ENCODE results near the gene KIRREL3. TPM values are rescaled to one million over a fixed set of nuclear protein-coding genes. Genes with fewer than 3 reads are reported as not detected.

Gene KIRREL3
- not detected in 2 replicates for total RNA-seq

GRCh38 chr11:127000291-127000968 is at the start of gene KIRREL3:
KIRREL3 (minus strand) TSS chr11:127000770.
- intact Hi-C loops (cut with micrococcal nuclease): no loop called here

GRCh38 chr11:127050186-127050585 is 49.6 kb upstream of the KIRREL3 start:
- intact Hi-C loops (cut with micrococcal nuclease): no loop called here

- intact Hi-C loops (cut with micrococcal nuclease): no loop called here
Observed at GRCh38 chr11:127049486-127049885, 48.9 kb upstream of the KIRREL3 start.

GRCh38 chr11:127044535-127044934 is 44.0 kb upstream of the KIRREL3 start:
- intact Hi-C loops (cut with micrococcal nuclease): no loop called here

- intact Hi-C loops (cut with micrococcal nuclease): no loop called here
Observed at GRCh38 chr11:127042445-127042844, 41.9 kb upstream of the KIRREL3 start.

GRCh38 chr11:127039591-127039990 is 39.0 kb upstream of the KIRREL3 start:
- intact Hi-C loops (cut with micrococcal nuclease): no loop called here

GRCh38 chr11:127037596-127037995 is 37.0 kb upstream of the KIRREL3 start:
- intact Hi-C loops (cut with micrococcal nuclease): no loop called here

GRCh38 chr11:127037001-127037400 is 36.4 kb upstream of the KIRREL3 start:
- intact Hi-C loops (cut with micrococcal nuclease): no loop called here

- intact Hi-C loops (cut with micrococcal nuclease): no loop called here
Observed at GRCh38 chr11:127035824-127036223, 35.3 kb upstream of the KIRREL3 start.

- intact Hi-C loops (cut with micrococcal nuclease): no loop called here
Observed at GRCh38 chr11:127034973-127035372, 34.4 kb upstream of the KIRREL3 start.

- intact Hi-C loops (cut with micrococcal nuclease): no loop called here
Observed at GRCh38 chr11:127028648-127029047, 28.1 kb upstream of the KIRREL3 start.

GRCh38 chr11:127027789-127028188 is 27.2 kb upstream of the KIRREL3 start:
- intact Hi-C loops (cut with micrococcal nuclease): no loop called here

- intact Hi-C loops (cut with micrococcal nuclease): no loop called here
Observed at GRCh38 chr11:127027000-127027399, 26.4 kb upstream of the KIRREL3 start.

GRCh38 chr11:127023991-127024390 is 23.4 kb upstream of the KIRREL3 start:
- intact Hi-C loops (cut with micrococcal nuclease): no loop called here

GRCh38 chr11:127018683-127019279 is 18.2 kb upstream of the KIRREL3 start:
- intact Hi-C loops (cut with micrococcal nuclease): no loop called here

- intact Hi-C loops (cut with micrococcal nuclease): no loop called here
Observed at GRCh38 chr11:127017482-127017881, 16.9 kb upstream of the KIRREL3 start.

GRCh38 chr11:127013550-127013949 is 13.0 kb upstream of the KIRREL3 start:
- intact Hi-C loops (cut with micrococcal nuclease): no loop called here

GRCh38 chr11:127006311-127006710 is 5.7 kb upstream of the KIRREL3 start:
- intact Hi-C loops (cut with micrococcal nuclease): no loop called here

- intact Hi-C loops (cut with micrococcal nuclease): no loop called here
Observed at GRCh38 chr11:127003260-127003981, 2.9 kb upstream of the KIRREL3 start.

- intact Hi-C loops (cut with micrococcal nuclease): no loop called here
Observed at GRCh38 chr11:127002669-127003259, 2.2 kb upstream of the KIRREL3 start.

GRCh38 chr11:127000981-127001380 is 411 bp upstream of the KIRREL3 start:
- intact Hi-C loops (cut with micrococcal nuclease): no loop called here

GRCh38 chr11:126999366-126999765 is 1.2 kb downstream of the KIRREL3 start:
- intact Hi-C loops (cut with micrococcal nuclease): no loop called here

All from T-helper 1 cell treated with Interleukin-12 subunit alpha and Interleukin-12 subunit beta and Interleukin-4 antibody, amounts not matched to agents 30 ng/mL and 1 ng/mL, for 36 hours (primary cell).